Right lobe of liver (tissue), 6 donors: Measurements from ENCODE around the gene ETFDH. TPM values are rescaled to one million over a fixed set of nuclear protein-coding genes. Genes with fewer than 3 reads are reported as not detected.
A peak's percentile ranks its signal among the peaks of the same experiment; 100 is the strongest.

ENCODE experiments used
- ATAC-seq, 4 donors: fragments of 200-7000 bp; cut with Tn5 transposase; one replicate each; pipeline ENCODE4 v1.9.1; 2020; ENCODE audit warnings: mild to moderate bottlenecking in 4 of 4, moderate library complexity in 4 of 4
- DNase-seq, 3 donors: peaks; one replicate each; pipeline ENCODE4 v3.0.0-alpha.2; 2020
- H3K27ac ChIP-seq, 3 donors: fragments of 200-600 bp; one replicate each; pipeline ENCODE4 v1.8.0; 2022
- H3K27me3 ChIP-seq, 2 donors: fragments of 200-600 bp; one replicate each; pipeline ENCODE4 v1.8.0; 2022
- H3K36me3 ChIP-seq, 4 donors: fragments of 200-600 bp; sonication (generic) in 1 of 4; one replicate each; pipeline versions ENCODE4 v1.5.1 to v1.8.0; 2017 to 2022; ENCODE audit warnings: control low read depth in 1 of 4
- H3K4me1 ChIP-seq, 4 donors: fragments of 200-600 bp; sonication (generic) in 1 of 4; one replicate each; pipeline versions ENCODE4 v1.5.1 to v1.8.0; 2017 to 2022; ENCODE audit warnings: control low read depth in 1 of 4
- H3K4me3 ChIP-seq, 3 donors: fragments of 200-600 bp; one replicate each; pipeline ENCODE4 v1.8.0; 2022
- H3K9me3 ChIP-seq, 4 donors: fragments of 200-600 bp; sonication (generic) in 1 of 4; one replicate each; pipeline versions ENCODE4 v1.5.1 to v1.8.0; 2017 to 2022; ENCODE audit warnings: control low read depth in 1 of 4
- POLR2A ChIP-seq: fragments of 450-650 bp; IDR thresholded peaks from one replicate; pipeline ENCODE4 v1.6.1; 2017; ENCODE audit warnings: antibody characterized with exemption, mild to moderate bottlenecking
- WGBS: methylation state at CpG from one replicate; pipeline ENCODE4 v1.1.6; 2018; ENCODE audit warnings: low coverage, low lambda C conversion rate; ENCODE audit not compliant: insufficient coverage; ENCODE audit errors: missing lambda C conversion rate; 5-methylcytosine and 5-hydroxymethylcytosine counted together
- intact Hi-C, 2 donors: fragments of 100-400 bp; cut with DNase I; formaldehyde crosslinking; loops; one replicate each; pipeline versions ENCODE4 v1.11.2 to v1.14.1; 2022
- total RNA-seq, 6 experiments: library from RNA; depleted of rRNA in 2 of 6; stranded (reverse); fragments of >200 nt in 2 of 6; fragmentation: NEBNext Ultra II Directional in 3 of 6; extraction: Animal tissue kit (Norgen Biotek cat#: 25700) in 3 of 6; gene quantifications; one replicate each; pipeline versions ENCODE4 v1.1.0 to v1.2.4, GENCODE V29; 2016 to 2023
- TF ChIP-seq, protein P1 (sequence below), 4 donors: fragments of 200-600 bp in 3 of 4; fragments of 450-650 bp in 1 of 4; IDR thresholded peaks; one replicate each; pipeline versions ENCODE4 v1.5.1 to v1.8.0; 2016 to 2022; ENCODE audit warnings: antibody characterized with exemption in 4 of 4, mild to moderate bottlenecking in 2 of 4
- donor health status: DM: no; HTN: yes; CAD: no.
- donor health status: DM: no; HTN: no; CAD: no.
- donor health status: DM: no; HTN: no; CAD: no.
- donor health status: DM: no; HTN: yes; CAD: no.
- donor health status: DM: no; HTN: yes; CAD: no.

Gene ETFDH
- total RNA-seq, 6 experiments from 2014 or later, result 100 to 146 (median 127) TPM

DNA sequence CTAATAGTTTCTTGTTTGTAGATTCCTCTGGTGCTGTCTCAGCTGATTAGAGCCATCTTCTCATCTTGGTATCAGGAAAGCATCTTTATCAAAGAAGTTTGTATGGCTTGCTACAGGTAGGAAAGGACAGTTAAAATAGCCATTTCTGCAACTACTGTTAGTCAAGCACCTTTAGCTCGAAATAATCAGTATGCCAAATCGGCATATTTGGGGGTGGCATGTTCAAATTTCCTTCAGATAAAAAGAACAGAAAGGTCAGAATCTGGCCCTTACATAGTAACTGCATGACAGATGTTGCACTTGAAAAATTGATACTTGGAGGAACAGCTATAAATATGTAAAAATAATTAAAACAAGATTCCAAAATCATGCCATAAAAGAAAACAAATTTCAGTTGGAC, 5.2 kb upstream of the ETFDH start:
- no peak for ATAC-seq

GRCh38 chr4:158667651-158668198, 4.4 kb upstream of the ETFDH start:
- Histone ChIP-seq H3K36me3 (no peaks in the 10 kb centered on the region), H3K27me3 (no peaks in the 10 kb centered on the region), H3K27ac (no peak overlapping the region), H3K4me3 (no peak overlapping the region), H3K9me3 (no peaks in the 10 kb centered on the region), H3K4me1 (no peaks in the 10 kb centered on the region)
- TF ChIP-seq, protein P1, sequence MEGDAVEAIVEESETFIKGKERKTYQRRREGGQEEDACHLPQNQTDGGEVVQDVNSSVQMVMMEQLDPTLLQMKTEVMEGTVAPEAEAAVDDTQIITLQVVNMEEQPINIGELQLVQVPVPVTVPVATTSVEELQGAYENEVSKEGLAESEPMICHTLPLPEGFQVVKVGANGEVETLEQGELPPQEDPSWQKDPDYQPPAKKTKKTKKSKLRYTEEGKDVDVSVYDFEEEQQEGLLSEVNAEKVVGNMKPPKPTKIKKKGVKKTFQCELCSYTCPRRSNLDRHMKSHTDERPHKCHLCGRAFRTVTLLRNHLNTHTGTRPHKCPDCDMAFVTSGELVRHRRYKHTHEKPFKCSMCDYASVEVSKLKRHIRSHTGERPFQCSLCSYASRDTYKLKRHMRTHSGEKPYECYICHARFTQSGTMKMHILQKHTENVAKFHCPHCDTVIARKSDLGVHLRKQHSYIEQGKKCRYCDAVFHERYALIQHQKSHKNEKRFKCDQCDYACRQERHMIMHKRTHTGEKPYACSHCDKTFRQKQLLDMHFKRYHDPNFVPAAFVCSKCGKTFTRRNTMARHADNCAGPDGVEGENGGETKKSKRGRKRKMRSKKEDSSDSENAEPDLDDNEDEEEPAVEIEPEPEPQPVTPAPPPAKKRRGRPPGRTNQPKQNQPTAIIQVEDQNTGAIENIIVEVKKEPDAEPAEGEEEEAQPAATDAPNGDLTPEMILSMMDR (IDR thresholded peaks at IDR 0.05), result peak in 3 of 4 donors; percentile 42 to 48 (median 46)
- TF ChIP-seq POLR2A, result no peak
- intact Hi-C loops, result no loop called here
- ATAC-seq, result no peak
- 82% methylated on average over 3 of the region's 3 CpGs for WGBS
- DNase-seq, result no peak

More for the DNA sequence above, 5.2 kb upstream of the ETFDH start:
- no peaks in the 10 kb centered on the region for H3K27me3 ChIP-seq
- H3K27ac ChIP-seq, result no peak overlapping the region
- DNase-seq, result no peak
- no peaks in the 10 kb centered on the region for H3K36me3 ChIP-seq
- H3K4me3 ChIP-seq, result no peak overlapping the region
- no peaks in the 10 kb centered on the region for H3K4me1 ChIP-seq
- intact Hi-C loops, result no loop called here
- WGBS, result 80% methylated on average over 2 of the region's 2 CpGs
- H3K9me3 ChIP-seq, result no peaks in the 10 kb centered on the region
- TF ChIP-seq, protein P1 (IDR thresholded peaks at IDR 0.05), result no peak
- no peak for TF ChIP-seq POLR2A

- no peak for TF ChIP-seq POLR2A
- TF ChIP-seq, protein P1 (IDR thresholded peaks at IDR 0.05), result no peak
- 88% methylated on average over 7 of the region's 7 CpGs for WGBS
- Histone ChIP-seq H3K36me3 (no peaks in the 10 kb centered on the region), H3K9me3 (no peaks in the 10 kb centered on the region), H3K27me3 (no peaks in the 10 kb centered on the region), H3K4me1 (peaks cover 0 to 15% (median 4%) of the 10 kb centered on the region in 4 donors), H3K4me3 (no peak overlapping the region), H3K27ac (no peak overlapping the region)
- intact Hi-C loops, result no loop called here
- ATAC-seq, result no peak
- DNase-seq, result no peak
Observed at GRCh38 chr4:158669310-158669709, 2.8 kb upstream of the ETFDH start.

GRCh38 chr4:158670975-158671664, 976 bp upstream of the ETFDH start:
- Histone ChIP-seq H3K4me1 (peaks cover 0 to 17% (median 4%) of the 10 kb centered on the region in 4 donors), H3K9me3 (no peaks in the 10 kb centered on the region), H3K27me3 (no peaks in the 10 kb centered on the region), H3K4me3 (peak overlapping the region; percentile 73 to 82 (median 80)), H3K27ac (peak overlapping the region; percentile 49 to 100 (median 99)), H3K36me3 (no peaks in the 10 kb centered on the region)
- TF ChIP-seq, protein P1 (IDR thresholded peaks at IDR 0.05), result no peak
- TF ChIP-seq POLR2A, result no peak
- 2% methylated on average over 13 of the region's 35 CpGs for WGBS
- intact Hi-C loops, result no loop called here
- peak in 1 of 4 donors; percentile 0 for ATAC-seq
- peak in 2 of 3 donors; percentile 55 to 67 for DNase-seq
